ENCODE data around the gene XRCC5.

- TF ChIP-seq CTCF (IDR thresholded peaks at IDR 0.05) (no peak), EZH2 (IDR thresholded peaks at IDR 0.05; ENCODE audit: borderline replicate concordance, insufficient read depth, low read depth, low read length, poor library complexity, severe bottlenecking) (no peak)
Observed at GRCh38 chr2:216119986-216120385, 10.8 kb downstream of the XRCC5 start.
